Hepatocyte (in vitro differentiated cells): ENCODE measurements around the gene TMEM204. TPM values are rescaled to one million over a fixed set of nuclear protein-coding genes. Genes with fewer than 3 reads are reported as not detected.

Experiments
- DNase-seq: peaks from one replicate; pipeline ENCODE4 v3.0.0-alpha.2; 2016; ENCODE audit warnings: low spot score
- H2AFZ ChIP-seq: fragments of 200-600 bp; sonication (generic); 2 replicates; pipeline ENCODE4 v1.6.0; 2016; ENCODE audit warnings: antibody characterized with exemption, mild to moderate bottlenecking
- H3K27ac ChIP-seq: fragments of 200-600 bp; sonication (generic); 2 replicates; pipeline ENCODE4 v1.5.1; 2016; ENCODE audit warnings: mild to moderate bottlenecking
- H3K27me3 ChIP-seq: fragments of 200-600 bp; sonication (generic); 2 replicates; pipeline ENCODE4 v1.6.1; 2016
- H3K36me3 ChIP-seq: fragments of 200-600 bp; sonication (generic); replicated peaks from 2 replicates; pipeline ENCODE4 v1.5.1; 2016; ENCODE audit warnings: low read depth; ENCODE audit not compliant: insufficient read depth
- H3K4me1 ChIP-seq: fragments of 200-600 bp; sonication (generic); 2 replicates; pipeline ENCODE4 v1.5.1; 2016; ENCODE audit warnings: mild to moderate bottlenecking, moderate library complexity; ENCODE audit not compliant: insufficient read depth
- H3K4me2 ChIP-seq: fragments of 200-600 bp; sonication (generic); 2 replicates; pipeline ENCODE4 v1.6.0; 2016
- H3K4me3 ChIP-seq: fragments of 200-600 bp; sonication (generic); 2 replicates; pipeline ENCODE4 v1.5.1; 2016; ENCODE audit warnings: mild to moderate bottlenecking
- H3K79me2 ChIP-seq: fragments of 200-600 bp; sonication (generic); 2 replicates; pipeline ENCODE4 v1.6.0; 2017; ENCODE audit warnings: mild to moderate bottlenecking
- H3K9me2 ChIP-seq: fragments of 200-600 bp; sonication (generic); replicated peaks from 2 replicates; pipeline ENCODE4 v1.6.0; 2017; ENCODE audit warnings: mild to moderate bottlenecking; ENCODE audit not compliant: insufficient read depth
- H3K9me3 ChIP-seq: fragments of 200-600 bp; sonication (generic); 2 replicates; pipeline ENCODE4 v1.5.1; 2016; ENCODE audit warnings: low read depth, mild to moderate bottlenecking
- H4K20me1 ChIP-seq: fragments of 200-600 bp; sonication (generic); 2 replicates; pipeline ENCODE4 v1.6.0; 2016; ENCODE audit warnings: mild to moderate bottlenecking; ENCODE audit not compliant: insufficient read depth, poor library complexity, severe bottlenecking
- EZH2 ChIP-seq: fragments of 200-600 bp; sonication (generic); IDR thresholded peaks from 2 replicates; pipeline ENCODE4 v1.6.1; 2016; ENCODE audit warnings: antibody characterized with exemption, mild to moderate bottlenecking, borderline replicate concordance
- EZH2phosphoT487 ChIP-seq: fragments of 200-600 bp; sonication (generic); IDR thresholded peaks from one replicate; pipeline ENCODE4 v1.6.1; 2018; ENCODE audit warnings: antibody characterized with exemption, mild to moderate bottlenecking, low read depth, moderate library complexity; ENCODE audit not compliant: unreplicated experiment, severe bottlenecking
- WGBS: methylation state at CpG from one replicate; pipeline ENCODE4 v1.1.6; 2016; ENCODE audit warnings: low lambda C conversion rate; ENCODE audit errors: missing lambda C conversion rate; 5-methylcytosine and 5-hydroxymethylcytosine counted together
- polyA plus RNA-seq: library from polyadenylated mRNA; unstranded; fragments of >200 nt; fragmentation: Nextera tagmentation; extraction: Ambion mirVana; gene quantifications from 2 replicates; pipeline ENCODE4 v1.2.1, GENCODE V29; 2016
- total RNA-seq: library from RNA; depleted of rRNA; stranded (reverse); fragments of >200 nt; gene quantifications from 2 replicates; pipeline ENCODE4 v1.2.3, GENCODE V29; 2014
- TF ChIP-seq, protein P1 (sequence below): fragments of 200-600 bp; sonication (generic); IDR thresholded peaks from 2 replicates; pipeline ENCODE4 v1.5.1; 2016; ENCODE audit warnings: antibody characterized with exemption, mild to moderate bottlenecking; ENCODE audit not compliant: poor library complexity

Gene TMEM204
- total and polyA plus RNA-seq, 2 experiments from 2014 or later: 2.7 to 5.4 TPM

DNA sequence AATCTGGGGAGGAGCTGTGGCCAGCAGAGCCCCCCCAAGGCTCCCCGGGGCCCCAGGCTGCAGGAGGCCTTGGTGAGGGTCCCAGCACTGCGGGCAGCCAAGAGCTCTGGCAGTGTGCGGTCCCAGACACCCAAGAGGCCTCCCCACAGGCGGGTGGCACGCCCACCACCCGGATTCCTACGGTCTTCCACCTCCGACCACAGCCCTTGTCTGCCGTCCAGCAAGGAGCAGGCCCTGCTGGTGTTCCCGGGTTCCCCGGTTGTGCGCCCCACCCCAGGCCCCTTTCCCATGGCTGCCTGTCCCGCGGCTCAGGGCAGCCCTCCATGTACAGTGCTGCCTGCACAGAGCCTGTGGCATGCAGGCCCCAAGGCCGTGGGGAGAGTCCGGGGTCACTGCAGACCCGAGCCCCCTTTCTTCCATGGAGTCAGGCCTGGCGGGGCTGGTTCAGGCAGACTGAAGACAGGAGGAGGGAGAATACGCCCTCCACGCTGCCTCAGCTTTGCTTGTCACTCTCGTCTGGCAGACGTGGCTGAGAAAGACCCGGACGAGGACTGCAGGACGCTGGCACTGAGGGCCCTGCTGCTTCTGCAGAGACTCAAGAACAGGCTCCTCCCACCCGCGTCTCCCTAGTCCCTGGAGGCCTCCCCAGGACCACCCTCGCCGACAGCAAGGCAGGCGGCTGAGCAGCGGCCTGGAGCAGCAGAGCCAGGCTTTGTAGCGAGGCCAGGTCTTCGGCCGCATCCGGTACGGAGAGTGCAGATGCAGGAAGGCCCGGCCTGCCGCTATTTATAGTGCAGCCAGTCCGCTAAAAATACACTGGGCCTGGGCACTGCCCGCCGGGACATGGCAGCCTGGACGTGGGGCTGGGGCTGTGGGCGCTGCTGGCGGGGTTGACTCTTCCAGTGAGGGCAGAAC, 23.9 kb upstream of the TMEM204 start:
- Histone ChIP-seq H3K27ac (no peak overlapping the region), H3K4me3 (no peak overlapping the region), H3K4me1 (no peaks in the 10 kb centered on the region), H3K27me3 (no peaks in the 10 kb centered on the region), H3K79me2 (no peaks in the 10 kb centered on the region), H4K20me1 (no peaks in the 10 kb centered on the region), H3K9me2 (no peaks in the 10 kb centered on the region), H3K36me3 (no peaks in the 10 kb centered on the region), H3K4me2 (no peak overlapping the region), H3K9me3 (no peaks in the 10 kb centered on the region), H2AFZ (no peak overlapping the region)
- DNase-seq: no peak
- TF ChIP-seq EZH2 (no peak), EZH2phosphoT487 (no peak)
- TF ChIP-seq, protein P1, sequence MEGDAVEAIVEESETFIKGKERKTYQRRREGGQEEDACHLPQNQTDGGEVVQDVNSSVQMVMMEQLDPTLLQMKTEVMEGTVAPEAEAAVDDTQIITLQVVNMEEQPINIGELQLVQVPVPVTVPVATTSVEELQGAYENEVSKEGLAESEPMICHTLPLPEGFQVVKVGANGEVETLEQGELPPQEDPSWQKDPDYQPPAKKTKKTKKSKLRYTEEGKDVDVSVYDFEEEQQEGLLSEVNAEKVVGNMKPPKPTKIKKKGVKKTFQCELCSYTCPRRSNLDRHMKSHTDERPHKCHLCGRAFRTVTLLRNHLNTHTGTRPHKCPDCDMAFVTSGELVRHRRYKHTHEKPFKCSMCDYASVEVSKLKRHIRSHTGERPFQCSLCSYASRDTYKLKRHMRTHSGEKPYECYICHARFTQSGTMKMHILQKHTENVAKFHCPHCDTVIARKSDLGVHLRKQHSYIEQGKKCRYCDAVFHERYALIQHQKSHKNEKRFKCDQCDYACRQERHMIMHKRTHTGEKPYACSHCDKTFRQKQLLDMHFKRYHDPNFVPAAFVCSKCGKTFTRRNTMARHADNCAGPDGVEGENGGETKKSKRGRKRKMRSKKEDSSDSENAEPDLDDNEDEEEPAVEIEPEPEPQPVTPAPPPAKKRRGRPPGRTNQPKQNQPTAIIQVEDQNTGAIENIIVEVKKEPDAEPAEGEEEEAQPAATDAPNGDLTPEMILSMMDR: no peak
- 94% methylated on average over 43 of the region's 44 CpGs for WGBS

DNA sequence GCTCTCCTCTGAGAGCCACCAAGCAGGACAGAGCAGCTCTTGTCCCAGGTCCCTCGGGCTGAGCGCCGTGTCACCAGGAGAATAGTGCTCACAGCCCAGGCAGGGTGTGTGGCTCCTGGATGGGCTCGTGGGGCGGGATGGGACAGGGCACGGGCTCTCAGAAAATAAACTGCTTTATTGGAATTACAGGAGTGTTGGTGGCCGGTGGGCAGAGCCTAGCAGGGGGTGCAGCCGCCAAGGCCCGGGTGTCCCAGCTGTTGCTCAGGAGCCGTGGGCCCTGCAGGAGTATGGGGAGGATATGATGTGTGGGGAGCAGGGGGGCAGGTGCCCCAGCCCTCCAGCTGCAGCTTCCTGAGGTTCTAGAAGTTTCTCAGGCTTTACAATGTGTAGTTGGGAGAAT, 23.2 kb upstream of the TMEM204 start:
- Histone ChIP-seq H3K4me1 (no peaks in the 10 kb centered on the region), H4K20me1 (no peaks in the 10 kb centered on the region), H3K27me3 (no peaks in the 10 kb centered on the region), H3K9me2 (no peaks in the 10 kb centered on the region), H3K36me3 (no peaks in the 10 kb centered on the region), H2AFZ (no peak overlapping the region), H3K4me2 (no peak overlapping the region), H3K79me2 (no peaks in the 10 kb centered on the region), H3K27ac (no peak overlapping the region), H3K4me3 (no peak overlapping the region), H3K9me3 (no peaks in the 10 kb centered on the region)
- DNase-seq: no peak
- TF ChIP-seq, protein P1: no peak
- TF ChIP-seq EZH2 (no peak), EZH2phosphoT487 (no peak)
- 85% methylated on average over 10 of the region's 10 CpGs for WGBS

DNA sequence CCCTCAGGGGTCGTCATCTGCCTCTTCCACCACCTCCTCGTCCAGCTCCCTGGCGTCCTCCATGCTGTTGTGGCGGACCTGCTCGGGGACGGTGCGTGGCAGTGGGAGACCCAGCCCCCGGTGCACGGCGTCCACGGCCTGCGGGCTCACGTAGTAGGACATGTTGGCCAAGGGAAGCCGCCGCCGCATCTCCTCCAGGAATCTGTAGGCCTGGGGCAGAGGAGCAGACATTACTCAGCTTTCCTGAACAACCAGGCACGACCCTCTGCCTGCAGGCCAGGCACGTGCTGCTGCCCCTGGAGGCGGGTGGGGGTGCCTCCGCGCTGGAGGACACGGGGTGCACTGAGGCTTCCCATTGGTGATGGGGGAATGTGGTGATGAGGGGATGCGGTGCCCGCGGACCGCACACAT, 22.5 kb upstream of the TMEM204 start:
- Histone ChIP-seq H3K36me3 (no peaks in the 10 kb centered on the region), H3K4me2 (no peak overlapping the region), H2AFZ (no peak overlapping the region), H4K20me1 (no peaks in the 10 kb centered on the region), H3K4me1 (no peaks in the 10 kb centered on the region), H3K27ac (no peak overlapping the region), H3K9me3 (no peaks in the 10 kb centered on the region), H3K79me2 (no peaks in the 10 kb centered on the region), H3K9me2 (no peaks in the 10 kb centered on the region), H3K27me3 (no peaks in the 10 kb centered on the region), H3K4me3 (no peak overlapping the region)
- DNase-seq: no peak
- TF ChIP-seq EZH2phosphoT487 (no peak), EZH2 (no peak)
- TF ChIP-seq, protein P1: no peak
- 95% methylated on average over 26 of the region's 26 CpGs for WGBS
